K562 (cell line): ENCODE measurements around the gene KIFC3. TPM values are rescaled to one million over a fixed set of nuclear protein-coding genes. Genes with fewer than 3 reads are reported as not detected.
A peak's percentile ranks its signal among the peaks of the same experiment; 100 is the strongest.

ENCODE experiments used
- CBFB ChIP-seq: sonication (generic); formaldehyde crosslinking; IDR thresholded peaks from 2 replicates; pipeline ENCODE4 v1.4.0; 2020; ENCODE audit warnings: mild to moderate bottlenecking, missing genetic modification reagents
- ESRRA ChIP-seq: fragments of 450-650 bp; IDR thresholded peaks from 2 replicates; pipeline ENCODE4 v1.6.1; 2014; ENCODE audit warnings: low read depth, mild to moderate bottlenecking, moderate library complexity, borderline replicate concordance
- GTF2E2 ChIP-seq: fragments of 200-800 bp; sonication (Bioruptor generic); IDR thresholded peaks from 2 replicates; pipeline ENCODE4 v1.6.1; 2016; ENCODE audit warnings: missing genetic modification characterization, missing compliant biosample characterization
- HCFC1 ChIP-seq: IDR thresholded peaks from 2 replicates; pipeline ENCODE4 v1.6.1; 2012; ENCODE audit warnings: low read depth, low read length, improper control_type of control experiment
- MLLT1 ChIP-seq, 2 experiments: fragments of 450-650 bp; IDR thresholded peaks; 2 replicates each; pipeline ENCODE4 v1.6.1; 2016
- NEUROD1 ChIP-seq: fragments of 150-350 bp; IDR thresholded peaks from 2 replicates; pipeline ENCODE4 v1.6.1; 2014; ENCODE audit warnings: borderline replicate concordance, low read length, low read depth; ENCODE audit not compliant: partially characterized antibody
- SAP30 ChIP-seq: fragments of 200-600 bp; sonication (generic); IDR thresholded peaks from 2 replicates; pipeline ENCODE4 v1.6.1; 2012; ENCODE audit warnings: borderline replicate concordance, low read depth, mild to moderate bottlenecking, moderate library complexity, low read length, control low read depth, inconsistent platforms; ENCODE audit not compliant: insufficient read depth, poor library complexity, severe bottlenecking
- SMARCB1 ChIP-seq: IDR thresholded peaks from 2 replicates; pipeline ENCODE4 v1.6.1; 2011; ENCODE audit warnings: improper control_type of control experiment, low read depth; ENCODE audit not compliant: insufficient read length
- SMARCC2 ChIP-seq: fragments of 450-650 bp; IDR thresholded peaks from 2 replicates; pipeline ENCODE4 v1.6.1; 2017; ENCODE audit warnings: antibody characterized with exemption, moderate library complexity, mild to moderate bottlenecking, low read depth
- TRIM24 ChIP-seq, 2 experiments: fragments of 450-650 bp; IDR thresholded peaks; 2 replicates each; pipeline ENCODE4 v1.6.1; 2016
- XRCC5 ChIP-seq: fragments of 200-400 bp; formaldehyde crosslinking; IDR thresholded peaks from 2 replicates; pipeline ENCODE4 v1.6.1; 2017; ENCODE audit warnings: low read depth, mild to moderate bottlenecking, low read length
- ZFP36 ChIP-seq: fragments of 150-350 bp; IDR thresholded peaks from 2 replicates; pipeline ENCODE4 v1.6.1; 2018; ENCODE audit warnings: low read length, low read depth; ENCODE audit not compliant: partially characterized antibody
- ZFPM2 ChIP-seq: fragments of 250-450 bp; sonication (Bioruptor Pico); IDR thresholded peaks from 2 replicates; pipeline ENCODE4 v1.5.1; 2022; ENCODE audit warnings: mild to moderate bottlenecking
- ZNF232 ChIP-seq: sonication (generic); formaldehyde crosslinking; IDR thresholded peaks from 2 replicates; pipeline ENCODE4 v1.8.0; 2022; ENCODE audit warnings: mild to moderate bottlenecking, missing genetic modification reagents
- polyA plus RNA-seq, 8 experiments: library from polyadenylated mRNA; depleted of rRNA in 4 of 8; stranded (reverse) in 5 of 8; unstranded in 3 of 8; fragments of >200 nt; fragmentation: Nextera tagmentation in 2 of 8; fragmentation: Illumina TruSeq in 1 of 8; extraction: Ambion mirVana in 2 of 8; extraction: Trizol in 1 of 8; gene quantifications; 2 replicates each; pipeline versions ENCODE4 v1.2.1 to v1.2.3, GENCODE V29; 2011 to 2014; ENCODE audit warnings: inconsistent platforms in 1 of 8, missing spikeins in 1 of 8
- total RNA-seq, 7 experiments: library from RNA; depleted of rRNA in 6 of 7; stranded (reverse); fragments of >200 nt in 6 of 7; fragmentation: Illumina TruSeq in 2 of 7; extraction: Trizol in 2 of 7; gene quantifications; 2 replicates each; pipeline versions ENCODE4 v1.2.1 to v1.2.3, GENCODE V29; 2011 to 2021; ENCODE audit warnings: low replicate concordance in 1 of 7
- TF ChIP-seq, protein P1 (sequence below): fragments of 450-650 bp; IDR thresholded peaks from 2 replicates; pipeline ENCODE4 v1.6.1; 2018; ENCODE audit not compliant: partially characterized antibody
- TF ChIP-seq, protein P2 (sequence below): sonication (generic); formaldehyde crosslinking; IDR thresholded peaks from 2 replicates; pipeline ENCODE4 v1.8.0; 2022; ENCODE audit warnings: mild to moderate bottlenecking, low read depth, missing genetic modification reagents
- TF ChIP-seq, protein P3 (sequence below): fragments of 250-450 bp; sonication (Bioruptor Pico); IDR thresholded peaks from 2 replicates; pipeline ENCODE4 v1.4.0; 2020

Gene KIFC3
- total and polyA plus RNA-seq, 9 of the 15 experiments (the other 6 are each of a cell fraction or from before 2014, with no cell fraction given): 0.23 to 105 (median 26.2) TPM

- TF ChIP-seq GTF2E2 (tag): no peak
- no peak for TF ChIP-seq ZFPM2 (CRISPR knock-in tag)
- TF ChIP-seq, protein P1, sequence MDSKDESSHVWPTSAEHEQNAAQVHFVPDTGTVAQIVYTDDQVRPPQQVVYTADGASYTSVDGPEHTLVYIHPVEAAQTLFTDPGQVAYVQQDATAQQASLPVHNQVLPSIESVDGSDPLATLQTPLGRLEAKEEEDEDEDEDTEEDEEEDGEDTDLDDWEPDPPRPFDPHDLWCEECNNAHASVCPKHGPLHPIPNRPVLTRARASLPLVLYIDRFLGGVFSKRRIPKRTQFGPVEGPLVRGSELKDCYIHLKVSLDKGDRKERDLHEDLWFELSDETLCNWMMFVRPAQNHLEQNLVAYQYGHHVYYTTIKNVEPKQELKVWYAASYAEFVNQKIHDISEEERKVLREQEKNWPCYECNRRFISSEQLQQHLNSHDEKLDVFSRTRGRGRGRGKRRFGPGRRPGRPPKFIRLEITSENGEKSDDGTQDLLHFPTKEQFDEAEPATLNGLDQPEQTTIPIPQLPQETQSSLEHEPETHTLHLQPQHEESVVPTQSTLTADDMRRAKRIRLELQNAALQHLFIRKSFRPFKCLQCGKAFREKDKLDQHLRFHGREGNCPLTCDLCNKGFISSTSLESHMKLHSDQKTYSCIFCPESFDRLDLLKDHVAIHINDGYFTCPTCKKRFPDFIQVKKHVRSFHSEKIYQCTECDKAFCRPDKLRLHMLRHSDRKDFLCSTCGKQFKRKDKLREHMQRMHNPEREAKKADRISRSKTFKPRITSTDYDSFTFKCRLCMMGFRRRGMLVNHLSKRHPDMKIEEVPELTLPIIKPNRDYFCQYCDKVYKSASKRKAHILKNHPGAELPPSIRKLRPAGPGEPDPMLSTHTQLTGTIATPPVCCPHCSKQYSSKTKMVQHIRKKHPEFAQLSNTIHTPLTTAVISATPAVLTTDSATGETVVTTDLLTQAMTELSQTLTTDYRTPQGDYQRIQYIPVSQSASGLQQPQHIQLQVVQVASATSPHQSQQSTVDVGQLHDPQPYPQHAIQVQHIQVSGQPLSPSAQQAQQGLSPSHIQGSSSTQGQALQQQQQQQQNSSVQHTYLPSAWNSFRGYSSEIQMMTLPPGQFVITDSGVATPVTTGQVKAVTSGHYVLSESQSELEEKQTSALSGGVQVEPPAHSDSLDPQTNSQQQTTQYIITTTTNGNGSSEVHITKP: no peak
- TF ChIP-seq XRCC5: peak; percentile 58; the same call in 1 of the 2 replicates
- TF ChIP-seq SMARCC2: no peak
- no peak for TF ChIP-seq ESRRA
- no peak for TF ChIP-seq SMARCB1
- TF ChIP-seq CBFB (CRISPR knock-in tag): no peak
- peak; percentile 58 for TF ChIP-seq ZFP36
- no peak for TF ChIP-seq ZNF232 (CRISPR knock-in tag)
- TF ChIP-seq, protein P2, sequence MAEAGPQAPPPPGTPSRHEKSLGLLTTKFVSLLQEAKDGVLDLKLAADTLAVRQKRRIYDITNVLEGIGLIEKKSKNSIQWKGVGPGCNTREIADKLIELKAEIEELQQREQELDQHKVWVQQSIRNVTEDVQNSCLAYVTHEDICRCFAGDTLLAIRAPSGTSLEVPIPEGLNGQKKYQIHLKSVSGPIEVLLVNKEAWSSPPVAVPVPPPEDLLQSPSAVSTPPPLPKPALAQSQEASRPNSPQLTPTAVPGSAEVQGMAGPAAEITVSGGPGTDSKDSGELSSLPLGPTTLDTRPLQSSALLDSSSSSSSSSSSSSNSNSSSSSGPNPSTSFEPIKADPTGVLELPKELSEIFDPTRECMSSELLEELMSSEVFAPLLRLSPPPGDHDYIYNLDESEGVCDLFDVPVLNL (CRISPR knock-in tag): no peak
- TF ChIP-seq, protein P3, sequence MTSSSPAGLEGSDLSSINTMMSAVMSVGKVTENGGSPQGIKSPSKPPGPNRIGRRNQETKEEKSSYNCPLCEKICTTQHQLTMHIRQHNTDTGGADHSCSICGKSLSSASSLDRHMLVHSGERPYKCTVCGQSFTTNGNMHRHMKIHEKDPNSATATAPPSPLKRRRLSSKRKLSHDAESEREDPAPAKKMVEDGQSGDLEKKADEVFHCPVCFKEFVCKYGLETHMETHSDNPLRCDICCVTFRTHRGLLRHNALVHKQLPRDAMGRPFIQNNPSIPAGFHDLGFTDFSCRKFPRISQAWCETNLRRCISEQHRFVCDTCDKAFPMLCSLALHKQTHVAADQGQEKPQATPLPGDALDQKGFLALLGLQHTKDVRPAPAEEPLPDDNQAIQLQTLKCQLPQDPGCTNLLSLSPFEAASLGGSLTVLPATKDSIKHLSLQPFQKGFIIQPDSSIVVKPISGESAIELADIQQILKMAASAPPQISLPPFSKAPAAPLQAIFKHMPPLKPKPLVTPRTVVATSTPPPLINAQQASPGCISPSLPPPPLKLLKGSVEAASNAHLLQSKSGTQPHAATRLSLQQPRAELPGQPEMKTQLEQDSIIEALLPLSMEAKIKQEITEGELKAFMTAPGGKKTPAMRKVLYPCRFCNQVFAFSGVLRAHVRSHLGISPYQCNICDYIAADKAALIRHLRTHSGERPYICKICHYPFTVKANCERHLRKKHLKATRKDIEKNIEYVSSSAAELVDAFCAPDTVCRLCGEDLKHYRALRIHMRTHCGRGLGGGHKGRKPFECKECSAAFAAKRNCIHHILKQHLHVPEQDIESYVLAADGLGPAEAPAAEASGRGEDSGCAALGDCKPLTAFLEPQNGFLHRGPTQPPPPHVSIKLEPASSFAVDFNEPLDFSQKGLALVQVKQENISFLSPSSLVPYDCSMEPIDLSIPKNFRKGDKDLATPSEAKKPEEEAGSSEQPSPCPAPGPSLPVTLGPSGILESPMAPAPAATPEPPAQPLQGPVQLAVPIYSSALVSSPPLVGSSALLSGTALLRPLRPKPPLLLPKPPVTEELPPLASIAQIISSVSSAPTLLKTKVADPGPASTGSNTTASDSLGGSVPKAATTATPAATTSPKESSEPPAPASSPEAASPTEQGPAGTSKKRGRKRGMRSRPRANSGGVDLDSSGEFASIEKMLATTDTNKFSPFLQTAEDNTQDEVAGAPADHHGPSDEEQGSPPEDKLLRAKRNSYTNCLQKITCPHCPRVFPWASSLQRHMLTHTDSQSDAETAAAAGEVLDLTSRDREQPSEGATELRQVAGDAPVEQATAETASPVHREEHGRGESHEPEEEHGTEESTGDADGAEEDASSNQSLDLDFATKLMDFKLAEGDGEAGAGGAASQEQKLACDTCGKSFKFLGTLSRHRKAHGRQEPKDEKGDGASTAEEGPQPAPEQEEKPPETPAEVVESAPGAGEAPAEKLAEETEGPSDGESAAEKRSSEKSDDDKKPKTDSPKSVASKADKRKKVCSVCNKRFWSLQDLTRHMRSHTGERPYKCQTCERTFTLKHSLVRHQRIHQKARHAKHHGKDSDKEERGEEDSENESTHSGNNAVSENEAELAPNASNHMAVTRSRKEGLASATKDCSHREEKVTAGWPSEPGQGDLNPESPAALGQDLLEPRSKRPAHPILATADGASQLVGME (CRISPR knock-in tag): peak; percentile 28; the same call in 1 of the 2 replicates
- TF ChIP-seq SAP30: no peak
- TF ChIP-seq NEUROD1: no peak
- no peak for TF ChIP-seq HCFC1
- no peak for TF ChIP-seq MLLT1 (IDR thresholded peaks at IDR 0.05)
- no peak for TF ChIP-seq TRIM24 (IDR thresholded peaks at IDR 0.05)
Observed at GRCh38 chr16:57720142-57720575, 82.1 kb downstream of the KIFC3 start (continued).
